ENCODE data around the gene COL24A1.

Gene COL24A1

DNA sequence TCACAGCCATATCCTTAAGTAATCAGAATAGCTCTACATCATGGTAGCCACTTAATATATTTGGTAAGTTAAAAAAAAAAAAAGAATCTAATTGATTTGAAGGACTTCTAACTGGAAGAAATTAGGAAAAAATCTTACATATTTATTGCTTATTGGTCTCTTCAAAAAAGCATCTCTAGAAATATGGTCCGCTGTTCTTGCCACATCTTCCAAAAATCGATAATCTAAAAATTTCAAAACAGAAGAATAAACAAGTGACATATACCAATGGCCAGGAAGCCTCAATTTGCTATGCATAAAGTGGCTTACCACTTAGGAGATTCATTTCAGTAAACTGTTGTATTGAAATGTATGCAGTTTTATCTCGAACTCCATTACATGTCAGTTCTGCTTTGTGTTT, 450.6 kb downstream of the COL24A1 start:
- DNase-seq (ENCODE audit: low read depth in 2 of 3, low spot score in 1 of 3) = no peak

DNA sequence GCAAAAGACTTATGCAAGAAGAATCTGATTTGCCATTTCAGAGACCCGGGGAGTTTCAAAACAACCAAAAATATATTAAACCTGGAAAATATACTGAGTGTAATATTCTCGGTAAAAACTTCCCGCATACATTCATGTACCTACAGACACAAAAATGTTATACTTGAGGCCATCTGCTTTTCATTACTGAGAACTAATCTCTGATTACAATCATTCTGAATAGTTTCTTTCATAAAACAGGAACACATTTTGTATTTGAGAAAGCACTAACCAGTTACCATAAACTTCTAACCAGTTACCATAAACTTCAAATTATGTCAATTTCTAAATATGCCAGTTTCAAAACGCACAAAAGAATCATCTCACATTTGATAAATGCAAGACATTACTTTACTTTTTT, 456.1 kb downstream of the COL24A1 start:
- DNase-seq (ENCODE audit: low read depth in 2 of 3, low spot score in 1 of 3) = no peak

DNA sequence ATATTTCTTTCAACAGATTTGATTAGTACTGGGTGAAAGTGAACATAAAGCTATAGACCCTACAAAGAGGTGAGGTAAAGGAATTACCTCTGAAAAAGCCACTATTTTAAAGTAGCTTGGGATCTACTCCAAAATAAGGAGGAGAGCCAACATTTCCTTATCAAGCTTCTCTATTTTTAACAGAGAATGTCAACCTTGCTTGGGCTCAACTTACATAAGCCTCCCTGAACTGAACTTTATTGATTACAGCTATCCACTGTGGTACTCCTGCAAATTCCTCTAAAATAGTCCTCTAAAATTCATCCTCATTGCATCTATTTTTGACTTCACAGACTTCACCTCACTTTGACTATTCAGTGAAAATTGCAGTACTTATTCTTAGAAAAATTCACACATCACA, 458.7 kb downstream of the COL24A1 start:
- no peak for DNase-seq (ENCODE audit: low read depth in 2 of 3, low spot score in 1 of 3)

DNA sequence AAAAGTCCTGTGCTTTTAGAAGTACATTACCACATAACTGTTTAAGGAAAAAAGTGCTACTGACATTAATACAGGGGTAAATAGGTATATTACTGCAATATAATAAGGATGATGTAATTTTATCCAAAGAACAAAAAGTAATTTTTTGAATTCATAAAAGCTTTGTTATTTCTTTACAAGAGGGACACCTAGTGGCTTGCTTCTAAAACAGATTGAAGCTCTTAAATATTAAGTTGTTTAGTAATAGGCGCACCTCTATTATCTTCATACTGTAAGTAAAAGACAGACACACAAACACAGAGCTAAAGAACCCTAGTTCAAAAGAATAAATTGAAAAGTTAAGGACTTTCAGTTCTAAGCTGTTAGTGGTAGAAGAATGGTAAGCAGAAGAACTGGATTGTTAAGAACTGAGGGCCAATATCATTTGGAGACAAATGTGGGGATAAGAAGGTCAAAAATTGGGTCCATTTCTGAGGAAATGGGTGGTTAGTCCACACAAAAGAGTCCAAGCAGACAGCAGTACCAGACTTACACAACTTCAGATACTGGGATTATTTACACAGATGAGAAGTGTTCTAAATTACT, 463.8 kb downstream of the COL24A1 start:
- DNase-seq (ENCODE audit: low read depth in 2 of 3, low spot score in 1 of 3) = no peak

DNA sequence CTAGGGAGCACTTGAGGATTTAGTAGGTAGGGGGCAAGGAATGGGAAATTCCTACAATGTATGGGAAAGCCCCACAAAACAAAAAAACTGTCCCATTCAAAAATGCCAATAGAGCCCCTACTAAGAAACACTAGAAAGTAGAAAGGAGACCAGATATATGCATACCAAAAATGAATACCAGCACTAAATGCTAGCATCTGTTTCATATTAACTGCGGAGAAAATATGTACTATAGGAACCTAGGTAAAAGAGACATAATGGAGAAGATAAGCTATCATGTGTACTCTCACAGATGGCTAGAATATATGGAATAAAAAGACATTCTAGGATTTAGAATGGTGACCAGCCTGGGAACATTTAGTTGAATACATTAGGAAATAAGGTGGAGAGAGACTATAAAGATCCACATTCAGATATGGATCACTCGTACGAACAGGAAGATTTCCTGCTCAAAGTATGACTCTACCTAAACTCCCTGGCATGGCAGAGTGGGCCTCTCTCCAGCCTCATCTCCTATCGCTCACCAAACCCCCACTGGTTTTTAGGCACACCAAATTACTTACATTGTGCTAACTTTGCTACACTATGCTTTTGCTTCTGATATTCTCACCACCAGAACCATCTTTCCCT, 466.7 kb downstream of the COL24A1 start:
- DNase-seq (ENCODE audit: low read depth in 2 of 3, low spot score in 1 of 3) = no peak

DNA sequence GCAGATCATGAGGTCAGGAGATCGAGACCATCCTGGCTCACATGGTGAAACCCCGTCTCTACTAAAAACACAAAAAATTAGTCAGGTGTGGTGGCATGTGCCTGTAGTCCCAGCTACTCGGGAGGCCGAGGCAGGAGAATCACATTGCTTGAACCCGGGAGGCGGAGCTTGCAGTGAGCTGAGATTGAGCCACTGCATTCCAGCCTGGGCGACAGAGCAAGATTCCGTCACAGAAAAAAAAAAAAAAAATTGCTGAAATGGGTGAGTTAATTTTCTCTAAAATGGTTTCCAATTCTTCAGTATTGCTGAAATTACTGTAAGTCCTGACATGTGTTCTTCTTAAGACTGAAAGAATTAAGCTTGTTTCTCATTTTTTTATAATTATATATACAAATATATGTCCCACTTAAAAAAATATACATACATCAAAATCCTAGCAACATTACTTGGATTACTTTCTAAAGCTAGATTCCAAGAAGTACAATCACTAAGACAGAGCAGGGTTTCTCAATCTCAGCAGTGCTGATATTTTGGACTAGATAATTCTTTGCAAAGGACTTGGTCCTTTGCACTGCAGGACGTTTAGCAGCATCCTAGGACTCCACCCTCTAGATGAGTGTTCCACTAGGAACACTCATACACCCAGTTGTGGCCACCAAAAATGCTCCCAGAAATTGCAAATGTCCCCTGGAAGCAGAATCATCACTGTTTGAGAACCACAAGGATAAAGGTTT, 473.1 kb downstream of the COL24A1 start:
- DNase-seq (ENCODE audit: low read depth in 2 of 3, low spot score in 1 of 3) = no peak

DNA sequence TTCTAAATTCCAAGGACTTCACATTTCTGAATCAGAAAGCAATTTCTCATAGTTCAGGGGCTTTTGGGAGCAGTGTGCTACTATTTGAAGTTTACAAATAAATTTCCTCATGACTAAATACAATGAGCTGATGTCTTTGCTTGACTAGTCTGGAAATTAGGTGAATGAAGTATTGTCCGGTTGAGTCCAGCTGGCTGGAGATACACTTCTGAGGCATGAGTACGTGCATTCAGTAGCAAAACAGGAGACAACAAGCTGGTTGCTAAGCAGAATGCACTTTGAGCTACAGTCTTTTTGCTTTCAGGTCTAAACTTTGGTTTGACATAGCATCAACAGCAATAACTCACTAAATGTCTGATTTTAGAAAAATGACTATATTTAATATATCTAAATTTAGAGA, 475.5 kb downstream of the COL24A1 start:
- DNase-seq (ENCODE audit: low read depth in 2 of 3, low spot score in 1 of 3) = no peak

Data from stimulated activated CD4-positive, alpha-beta T cell treated with anti-CD3 and anti-CD28 coated beads, Interleukin-12 subunit alpha, Interleukin-12 subunit beta, amount 100 ng/mL, for 48 hours (primary cell).